ENCODE results near the gene GCNT1. TPM values are rescaled to one million over a fixed set of nuclear protein-coding genes. Genes with fewer than 3 reads are reported as not detected.
"Not testable (repeated sequence)": the region's sequence is repeated elsewhere in the genome, so short reads cannot be mapped to it uniquely, and the experiment has no call there.

GCNT1 gene
- total RNA-seq, 4 donors from 2014 or later, result 5.7 to 45.2 (median 18.0) TPM

DNA sequence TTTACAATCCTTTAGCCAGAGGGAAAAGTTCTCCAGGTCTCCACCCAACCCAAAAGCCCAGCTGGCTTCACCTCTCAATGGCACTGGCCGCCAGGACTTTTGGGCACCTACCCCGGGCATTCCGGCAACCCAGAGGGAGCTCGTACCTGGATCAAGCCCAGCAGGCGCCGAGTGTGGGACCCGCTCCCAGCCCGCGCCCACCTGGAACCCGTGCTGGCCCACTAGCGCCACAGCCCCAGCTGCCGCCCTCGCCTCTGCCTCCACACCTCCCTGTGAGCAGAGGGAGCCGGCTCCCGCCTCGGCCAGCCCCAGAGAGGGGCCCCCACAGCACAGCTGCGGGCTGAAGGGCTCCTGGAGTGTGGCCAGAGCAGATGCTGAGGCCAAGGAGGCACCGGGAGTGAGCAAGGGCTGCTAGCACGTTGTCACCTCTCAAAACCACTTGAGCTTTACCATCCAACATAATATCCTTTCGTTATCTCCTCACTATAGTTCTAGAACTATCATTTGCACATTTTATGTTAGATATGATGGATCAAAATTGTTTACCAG is 69.7 kb downstream of the GCNT1 start:
- TF ChIP-seq, protein P1, sequence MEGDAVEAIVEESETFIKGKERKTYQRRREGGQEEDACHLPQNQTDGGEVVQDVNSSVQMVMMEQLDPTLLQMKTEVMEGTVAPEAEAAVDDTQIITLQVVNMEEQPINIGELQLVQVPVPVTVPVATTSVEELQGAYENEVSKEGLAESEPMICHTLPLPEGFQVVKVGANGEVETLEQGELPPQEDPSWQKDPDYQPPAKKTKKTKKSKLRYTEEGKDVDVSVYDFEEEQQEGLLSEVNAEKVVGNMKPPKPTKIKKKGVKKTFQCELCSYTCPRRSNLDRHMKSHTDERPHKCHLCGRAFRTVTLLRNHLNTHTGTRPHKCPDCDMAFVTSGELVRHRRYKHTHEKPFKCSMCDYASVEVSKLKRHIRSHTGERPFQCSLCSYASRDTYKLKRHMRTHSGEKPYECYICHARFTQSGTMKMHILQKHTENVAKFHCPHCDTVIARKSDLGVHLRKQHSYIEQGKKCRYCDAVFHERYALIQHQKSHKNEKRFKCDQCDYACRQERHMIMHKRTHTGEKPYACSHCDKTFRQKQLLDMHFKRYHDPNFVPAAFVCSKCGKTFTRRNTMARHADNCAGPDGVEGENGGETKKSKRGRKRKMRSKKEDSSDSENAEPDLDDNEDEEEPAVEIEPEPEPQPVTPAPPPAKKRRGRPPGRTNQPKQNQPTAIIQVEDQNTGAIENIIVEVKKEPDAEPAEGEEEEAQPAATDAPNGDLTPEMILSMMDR (IDR thresholded peaks at IDR 0.05), result no peak
- DNase-seq (ENCODE audit: low spot score) (no peak), ATAC-seq (ENCODE audit: low FRiP score) (no peak)

DNA sequence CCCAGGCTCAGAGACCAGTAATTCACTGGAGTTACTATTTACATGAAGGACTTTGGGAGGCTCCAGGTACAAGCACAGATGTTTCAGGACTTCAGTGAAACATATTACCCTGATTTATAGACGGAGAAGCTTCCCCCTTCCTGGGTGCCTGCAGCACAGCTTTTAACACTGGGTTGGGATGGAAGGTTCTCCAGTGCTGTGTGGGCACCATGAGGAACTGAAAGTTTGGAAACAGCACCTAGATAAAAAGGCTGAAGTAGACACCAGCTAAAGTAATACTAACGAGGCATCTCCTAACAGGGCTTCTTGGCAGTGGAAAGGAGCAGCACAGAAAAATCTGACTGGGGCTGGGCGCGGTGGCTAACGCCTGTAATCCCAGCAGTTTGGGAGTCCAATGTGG is 70.7 kb downstream of the GCNT1 start:
- no peak for ATAC-seq (ENCODE audit: low FRiP score)
- TF ChIP-seq, protein P1 (IDR thresholded peaks at IDR 0.05), result no peak
- DNase-seq (ENCODE audit: low spot score), result no peak

DNA sequence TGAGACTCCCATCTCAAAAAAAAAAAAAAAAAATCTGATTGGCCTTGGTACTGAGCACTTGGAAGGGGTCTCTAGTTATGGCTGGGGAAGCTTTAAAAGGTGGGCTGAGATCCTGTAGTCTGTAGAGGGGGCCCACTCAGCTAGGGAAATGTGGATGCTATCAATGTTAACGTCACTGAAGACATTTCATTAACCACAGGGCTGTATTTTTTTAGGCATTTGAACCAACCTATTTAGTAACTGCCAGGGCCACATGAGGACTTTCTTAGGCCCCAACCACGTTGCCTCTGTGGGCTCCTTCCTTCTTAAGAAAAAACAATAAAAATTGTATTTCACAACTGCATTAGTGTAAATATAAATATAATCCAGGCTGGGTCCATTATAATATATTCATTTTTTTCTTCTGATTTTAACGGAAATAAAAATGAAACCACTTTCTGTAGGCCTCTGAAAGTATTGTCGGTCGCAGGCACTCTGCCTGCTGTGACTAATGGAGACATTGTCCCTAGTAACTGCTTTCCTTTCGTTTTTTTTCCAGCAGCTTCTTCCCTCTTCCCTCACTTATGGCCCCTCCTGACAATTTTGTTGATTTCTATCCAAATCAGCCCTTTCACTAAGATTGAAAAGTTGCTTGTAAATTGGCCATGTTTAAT is 71.6 kb downstream of the GCNT1 start:
- TF ChIP-seq, protein P1 (IDR thresholded peaks at IDR 0.05), result no peak
- no peak for DNase-seq (ENCODE audit: low spot score)
- ATAC-seq (ENCODE audit: low FRiP score), result no peak

DNA sequence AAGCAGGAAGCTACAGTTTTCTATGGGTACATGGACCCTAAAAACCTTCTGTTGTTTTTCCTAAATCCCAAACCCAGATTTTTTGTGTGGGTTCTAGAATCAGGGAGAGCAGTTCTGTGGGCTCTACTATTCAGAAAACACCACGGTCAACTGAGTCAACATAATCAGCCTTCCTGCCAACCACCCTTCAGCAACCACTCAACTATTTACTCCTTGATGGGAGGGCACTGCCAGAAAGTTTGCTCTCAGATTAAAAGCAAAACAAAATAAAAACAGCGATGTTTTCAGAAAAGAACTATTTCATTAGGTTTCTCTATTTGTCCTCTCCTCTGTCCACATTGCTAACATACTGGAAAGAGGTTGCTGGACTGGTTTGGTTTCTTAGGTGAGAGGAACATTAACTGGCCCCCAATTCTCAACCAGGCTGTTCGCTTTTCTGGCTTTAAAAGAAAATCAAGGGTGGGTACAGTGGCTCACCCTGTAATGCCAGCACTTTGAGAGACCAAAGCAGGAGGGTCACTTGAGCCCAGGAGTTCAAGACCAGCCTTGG is 72.3 kb downstream of the GCNT1 start:
- DNase-seq (ENCODE audit: low spot score) (no peak), ATAC-seq (ENCODE audit: low FRiP score) (no peak)
- TF ChIP-seq, protein P1 (IDR thresholded peaks at IDR 0.05), result no peak

DNA sequence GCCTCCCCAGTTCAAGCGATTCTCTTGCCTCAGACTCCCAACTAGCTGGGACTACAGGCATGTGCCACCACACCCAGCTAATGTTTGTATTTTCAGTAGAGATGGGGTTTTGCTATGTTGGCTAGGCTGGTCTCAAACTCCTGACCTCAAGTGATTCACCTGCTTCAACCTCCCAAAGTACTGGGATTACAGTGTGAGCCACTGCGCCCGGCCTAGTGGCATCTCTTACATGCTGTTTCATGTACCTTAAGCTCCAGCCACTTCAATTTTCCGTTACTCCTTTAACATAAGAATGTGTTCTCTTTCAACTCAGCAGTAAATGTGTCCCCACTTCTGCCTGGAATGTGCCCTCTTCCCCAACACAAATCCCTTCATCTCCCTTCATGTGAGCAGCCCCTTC is 73.9 kb downstream of the GCNT1 start:
- not testable (repeated sequence) for DNase-seq (ENCODE audit: low spot score); ATAC-seq (ENCODE audit: low FRiP score)

DNA sequence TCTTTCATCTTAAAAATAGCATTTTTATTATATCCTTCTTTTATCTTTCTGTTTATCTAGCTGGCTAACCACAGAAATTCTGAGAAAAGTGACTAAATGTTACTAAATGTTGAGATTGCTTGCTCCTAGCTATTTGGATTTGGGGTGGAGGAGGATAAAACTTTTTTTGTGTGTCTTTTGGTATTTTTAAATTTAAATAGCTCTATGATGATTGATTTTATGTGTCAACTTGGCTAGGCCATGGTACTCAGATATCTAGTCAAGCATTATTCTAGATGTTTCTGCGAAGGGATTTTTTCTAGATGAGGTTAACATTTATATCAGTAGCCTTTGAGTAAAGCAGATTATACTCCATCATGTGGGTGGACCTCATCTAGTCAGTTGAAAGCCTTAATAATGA is 75.0 kb downstream of the GCNT1 start:
- ATAC-seq (ENCODE audit: low FRiP score) (peak; percentile 22), DNase-seq (ENCODE audit: low spot score) (no peak)
- TF ChIP-seq, protein P1 (IDR thresholded peaks at IDR 0.05), result no peak

DNA sequence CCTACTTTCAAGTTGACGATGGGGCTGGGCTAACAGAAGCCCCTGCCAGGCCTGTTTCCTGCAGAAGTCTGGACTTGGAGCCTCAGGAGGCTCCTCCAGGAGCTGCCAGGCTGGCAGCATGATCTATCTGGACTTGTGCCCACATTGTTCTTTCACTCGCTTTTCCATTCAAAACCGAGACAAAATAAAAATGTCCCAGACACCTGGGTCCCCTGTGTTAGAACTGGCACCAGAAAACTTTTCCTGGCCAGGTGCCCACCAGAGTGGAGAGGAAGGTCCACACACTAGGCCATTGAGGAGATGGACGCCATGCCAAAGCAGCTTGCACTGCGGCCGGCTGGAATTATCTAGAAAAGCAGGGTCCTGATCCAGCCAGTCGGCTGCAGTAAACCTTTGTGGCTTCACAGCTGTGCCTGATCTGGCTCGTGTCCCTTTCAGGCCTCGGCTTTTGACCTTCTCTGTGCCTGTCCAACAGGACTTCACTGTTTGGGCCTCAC is 78.2 kb downstream of the GCNT1 start:
- DNase-seq (ENCODE audit: low spot score) (no peak), ATAC-seq (ENCODE audit: low FRiP score) (no peak)
- TF ChIP-seq, protein P1 (IDR thresholded peaks at IDR 0.05), result no peak

All from omental fat pad (tissue), 4 donors.